ENCODE measurements around the gene PGK1. TPM values are rescaled to one million over a fixed set of nuclear protein-coding genes. Genes with fewer than 3 reads are reported as not detected.

Gene PGK1
- total RNA-seq, 1 experiment from 2014 or later: 607 TPM

DNA sequence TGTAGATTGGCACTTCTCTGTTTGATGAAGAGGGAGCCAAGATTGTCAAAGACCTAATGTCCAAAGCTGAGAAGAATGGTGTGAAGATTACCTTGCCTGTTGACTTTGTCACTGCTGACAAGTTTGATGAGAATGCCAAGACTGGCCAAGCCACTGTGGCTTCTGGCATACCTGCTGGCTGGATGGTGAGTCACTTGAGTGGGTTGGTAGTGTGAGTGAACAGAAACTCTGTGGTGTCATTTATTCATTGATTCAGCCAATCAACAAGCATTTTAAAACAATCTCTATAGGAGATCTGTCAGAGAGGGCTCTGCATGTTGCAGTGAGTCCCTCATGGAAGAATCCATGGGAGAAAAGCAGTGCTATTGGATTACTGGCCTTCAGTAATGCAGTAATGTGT, 19.1 kb downstream of the PGK1 start:
- ATAC-seq (no peak), DNase-seq (ENCODE audit: low spot score) (no peak)
- ChIA-PET POLR2A (no interaction called here), CTCF (no interaction called here)
- no peak for TF ChIP-seq MXD4 (CRISPR knock-in tag; IDR thresholded peaks at IDR 0.05; ENCODE audit: borderline replicate concordance)
- no peak for TF ChIP-seq CREB1 (CRISPR knock-in tag; IDR thresholded peaks at IDR 0.05)
- no peak for TF ChIP-seq TP53 (CRISPR knock-in tag; IDR thresholded peaks at IDR 0.05)
- TF ChIP-seq GTF2I (CRISPR knock-in tag; conservative IDR thresholded peaks at IDR 0.05): no peak
- TF ChIP-seq HMGA2 (CRISPR knock-in tag; IDR thresholded peaks at IDR 0.05): no peak
- no peak for TF ChIP-seq ZNF423 (CRISPR knock-in tag; IDR thresholded peaks at IDR 0.05)
- no peak for TF ChIP-seq ZNF138 (CRISPR knock-in tag; conservative IDR thresholded peaks at IDR 0.05)
- TF ChIP-seq ZBTB21 (CRISPR knock-in tag; IDR thresholded peaks at IDR 0.05; ENCODE audit: borderline replicate concordance): no peak
- TF ChIP-seq, protein P1, sequence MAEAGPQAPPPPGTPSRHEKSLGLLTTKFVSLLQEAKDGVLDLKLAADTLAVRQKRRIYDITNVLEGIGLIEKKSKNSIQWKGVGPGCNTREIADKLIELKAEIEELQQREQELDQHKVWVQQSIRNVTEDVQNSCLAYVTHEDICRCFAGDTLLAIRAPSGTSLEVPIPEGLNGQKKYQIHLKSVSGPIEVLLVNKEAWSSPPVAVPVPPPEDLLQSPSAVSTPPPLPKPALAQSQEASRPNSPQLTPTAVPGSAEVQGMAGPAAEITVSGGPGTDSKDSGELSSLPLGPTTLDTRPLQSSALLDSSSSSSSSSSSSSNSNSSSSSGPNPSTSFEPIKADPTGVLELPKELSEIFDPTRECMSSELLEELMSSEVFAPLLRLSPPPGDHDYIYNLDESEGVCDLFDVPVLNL (CRISPR knock-in tag; IDR thresholded peaks at IDR 0.05; ENCODE audit: borderline replicate concordance, low read depth): no peak
- TF ChIP-seq, protein P2, sequence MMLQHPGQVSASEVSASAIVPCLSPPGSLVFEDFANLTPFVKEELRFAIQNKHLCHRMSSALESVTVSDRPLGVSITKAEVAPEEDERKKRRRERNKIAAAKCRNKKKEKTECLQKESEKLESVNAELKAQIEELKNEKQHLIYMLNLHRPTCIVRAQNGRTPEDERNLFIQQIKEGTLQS (CRISPR knock-in tag; conservative IDR thresholded peaks at IDR 0.05): no peak
- no peak for TF ChIP-seq GRHL2 (CRISPR knock-in tag; IDR thresholded peaks at IDR 0.05; ENCODE audit: insufficient replicate concordance, severe bottlenecking)
- no peak for TF ChIP-seq NR3C1 (CRISPR knock-in tag; conservative IDR thresholded peaks at IDR 0.05; ENCODE audit: low read depth)
- TF ChIP-seq, protein P3, sequence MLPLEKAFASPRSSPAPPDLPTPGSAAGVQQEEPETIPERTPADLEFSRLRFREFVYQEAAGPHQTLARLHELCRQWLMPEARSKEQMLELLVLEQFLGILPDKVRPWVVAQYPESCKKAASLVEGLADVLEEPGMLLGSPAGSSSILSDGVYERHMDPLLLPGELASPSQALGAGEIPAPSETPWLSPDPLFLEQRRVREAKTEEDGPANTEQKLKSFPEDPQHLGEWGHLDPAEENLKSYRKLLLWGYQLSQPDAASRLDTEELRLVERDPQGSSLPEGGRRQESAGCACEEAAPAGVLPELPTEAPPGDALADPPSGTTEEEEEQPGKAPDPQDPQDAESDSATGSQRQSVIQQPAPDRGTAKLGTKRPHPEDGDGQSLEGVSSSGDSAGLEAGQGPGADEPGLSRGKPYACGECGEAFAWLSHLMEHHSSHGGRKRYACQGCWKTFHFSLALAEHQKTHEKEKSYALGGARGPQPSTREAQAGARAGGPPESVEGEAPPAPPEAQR (CRISPR knock-in tag; IDR thresholded peaks at IDR 0.05): no peak
- TF ChIP-seq, protein P4, sequence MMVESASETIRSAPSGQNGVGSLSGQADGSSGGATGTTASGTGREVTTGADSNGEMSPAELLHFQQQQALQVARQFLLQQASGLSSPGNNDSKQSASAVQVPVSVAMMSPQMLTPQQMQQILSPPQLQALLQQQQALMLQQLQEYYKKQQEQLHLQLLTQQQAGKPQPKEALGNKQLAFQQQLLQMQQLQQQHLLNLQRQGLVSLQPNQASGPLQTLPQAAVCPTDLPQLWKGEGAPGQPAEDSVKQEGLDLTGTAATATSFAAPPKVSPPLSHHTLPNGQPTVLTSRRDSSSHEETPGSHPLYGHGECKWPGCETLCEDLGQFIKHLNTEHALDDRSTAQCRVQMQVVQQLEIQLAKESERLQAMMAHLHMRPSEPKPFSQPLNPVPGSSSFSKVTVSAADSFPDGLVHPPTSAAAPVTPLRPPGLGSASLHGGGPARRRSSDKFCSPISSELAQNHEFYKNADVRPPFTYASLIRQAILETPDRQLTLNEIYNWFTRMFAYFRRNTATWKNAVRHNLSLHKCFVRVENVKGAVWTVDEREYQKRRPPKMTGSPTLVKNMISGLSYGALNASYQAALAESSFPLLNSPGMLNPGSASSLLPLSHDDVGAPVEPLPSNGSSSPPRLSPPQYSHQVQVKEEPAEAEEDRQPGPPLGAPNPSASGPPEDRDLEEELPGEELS (CRISPR knock-in tag; IDR thresholded peaks at IDR 0.05): no peak
- TF ChIP-seq GABPB1 (CRISPR knock-in tag; IDR thresholded peaks at IDR 0.05): no peak
- TF ChIP-seq, protein P5, sequence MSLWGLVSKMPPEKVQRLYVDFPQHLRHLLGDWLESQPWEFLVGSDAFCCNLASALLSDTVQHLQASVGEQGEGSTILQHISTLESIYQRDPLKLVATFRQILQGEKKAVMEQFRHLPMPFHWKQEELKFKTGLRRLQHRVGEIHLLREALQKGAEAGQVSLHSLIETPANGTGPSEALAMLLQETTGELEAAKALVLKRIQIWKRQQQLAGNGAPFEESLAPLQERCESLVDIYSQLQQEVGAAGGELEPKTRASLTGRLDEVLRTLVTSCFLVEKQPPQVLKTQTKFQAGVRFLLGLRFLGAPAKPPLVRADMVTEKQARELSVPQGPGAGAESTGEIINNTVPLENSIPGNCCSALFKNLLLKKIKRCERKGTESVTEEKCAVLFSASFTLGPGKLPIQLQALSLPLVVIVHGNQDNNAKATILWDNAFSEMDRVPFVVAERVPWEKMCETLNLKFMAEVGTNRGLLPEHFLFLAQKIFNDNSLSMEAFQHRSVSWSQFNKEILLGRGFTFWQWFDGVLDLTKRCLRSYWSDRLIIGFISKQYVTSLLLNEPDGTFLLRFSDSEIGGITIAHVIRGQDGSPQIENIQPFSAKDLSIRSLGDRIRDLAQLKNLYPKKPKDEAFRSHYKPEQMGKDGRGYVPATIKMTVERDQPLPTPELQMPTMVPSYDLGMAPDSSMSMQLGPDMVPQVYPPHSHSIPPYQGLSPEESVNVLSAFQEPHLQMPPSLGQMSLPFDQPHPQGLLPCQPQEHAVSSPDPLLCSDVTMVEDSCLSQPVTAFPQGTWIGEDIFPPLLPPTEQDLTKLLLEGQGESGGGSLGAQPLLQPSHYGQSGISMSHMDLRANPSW (CRISPR knock-in tag; conservative IDR thresholded peaks at IDR 0.05; ENCODE audit: low read depth): no peak
- TF ChIP-seq, protein P6, sequence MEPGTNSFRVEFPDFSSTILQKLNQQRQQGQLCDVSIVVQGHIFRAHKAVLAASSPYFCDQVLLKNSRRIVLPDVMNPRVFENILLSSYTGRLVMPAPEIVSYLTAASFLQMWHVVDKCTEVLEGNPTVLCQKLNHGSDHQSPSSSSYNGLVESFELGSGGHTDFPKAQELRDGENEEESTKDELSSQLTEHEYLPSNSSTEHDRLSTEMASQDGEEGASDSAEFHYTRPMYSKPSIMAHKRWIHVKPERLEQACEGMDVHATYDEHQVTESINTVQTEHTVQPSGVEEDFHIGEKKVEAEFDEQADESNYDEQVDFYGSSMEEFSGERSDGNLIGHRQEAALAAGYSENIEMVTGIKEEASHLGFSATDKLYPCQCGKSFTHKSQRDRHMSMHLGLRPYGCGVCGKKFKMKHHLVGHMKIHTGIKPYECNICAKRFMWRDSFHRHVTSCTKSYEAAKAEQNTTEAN (CRISPR knock-in tag; IDR thresholded peaks at IDR 0.05): no peak
- TF ChIP-seq, protein P7, sequence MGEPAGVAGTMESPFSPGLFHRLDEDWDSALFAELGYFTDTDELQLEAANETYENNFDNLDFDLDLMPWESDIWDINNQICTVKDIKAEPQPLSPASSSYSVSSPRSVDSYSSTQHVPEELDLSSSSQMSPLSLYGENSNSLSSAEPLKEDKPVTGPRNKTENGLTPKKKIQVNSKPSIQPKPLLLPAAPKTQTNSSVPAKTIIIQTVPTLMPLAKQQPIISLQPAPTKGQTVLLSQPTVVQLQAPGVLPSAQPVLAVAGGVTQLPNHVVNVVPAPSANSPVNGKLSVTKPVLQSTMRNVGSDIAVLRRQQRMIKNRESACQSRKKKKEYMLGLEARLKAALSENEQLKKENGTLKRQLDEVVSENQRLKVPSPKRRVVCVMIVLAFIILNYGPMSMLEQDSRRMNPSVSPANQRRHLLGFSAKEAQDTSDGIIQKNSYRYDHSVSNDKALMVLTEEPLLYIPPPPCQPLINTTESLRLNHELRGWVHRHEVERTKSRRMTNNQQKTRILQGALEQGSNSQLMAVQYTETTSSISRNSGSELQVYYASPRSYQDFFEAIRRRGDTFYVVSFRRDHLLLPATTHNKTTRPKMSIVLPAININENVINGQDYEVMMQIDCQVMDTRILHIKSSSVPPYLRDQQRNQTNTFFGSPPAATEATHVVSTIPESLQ (CRISPR knock-in tag; IDR thresholded peaks at IDR 0.05): no peak
- TF ChIP-seq, protein P8, sequence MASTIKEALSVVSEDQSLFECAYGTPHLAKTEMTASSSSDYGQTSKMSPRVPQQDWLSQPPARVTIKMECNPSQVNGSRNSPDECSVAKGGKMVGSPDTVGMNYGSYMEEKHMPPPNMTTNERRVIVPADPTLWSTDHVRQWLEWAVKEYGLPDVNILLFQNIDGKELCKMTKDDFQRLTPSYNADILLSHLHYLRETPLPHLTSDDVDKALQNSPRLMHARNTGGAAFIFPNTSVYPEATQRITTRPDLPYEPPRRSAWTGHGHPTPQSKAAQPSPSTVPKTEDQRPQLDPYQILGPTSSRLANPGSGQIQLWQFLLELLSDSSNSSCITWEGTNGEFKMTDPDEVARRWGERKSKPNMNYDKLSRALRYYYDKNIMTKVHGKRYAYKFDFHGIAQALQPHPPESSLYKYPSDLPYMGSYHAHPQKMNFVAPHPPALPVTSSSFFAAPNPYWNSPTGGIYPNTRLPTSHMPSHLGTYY (CRISPR knock-in tag; IDR thresholded peaks at IDR 0.05): no peak
- Mint-ChIP-seq H3K4me1 (peaks cover 6% of the 10 kb centered on the region), H3K27ac (no peak overlapping the region), H3K36me3 (peaks cover 85% of the 10 kb centered on the region), H3K27me3 (ENCODE audit: low read depth) (no peaks in the 10 kb centered on the region), H3K9me3 (no peaks in the 10 kb centered on the region), H3K4me3 (no peak overlapping the region)

Measured in WTC11 (cell line).